Keratinocyte (primary cell): Measurements from ENCODE around the gene TREM2. TPM values are rescaled to one million over a fixed set of nuclear protein-coding genes. Genes with fewer than 3 reads are reported as not detected.

ENCODE experiments used
- DNase-seq: peaks from one replicate; pipeline ENCODE4 v3.0.0-alpha.2; 2011; ENCODE audit warnings: low read depth, missing footprints, low spot score
- FAIRE-seq: peaks from 2 replicates; lab custom pipeline; 2011; peaks lifted over from hg19 to GRCh38; lab: Jason Lieb, UNC
- H2AFZ ChIP-seq: 2 replicates; pipeline ENCODE4 v1.6.0; 2012; ENCODE audit warnings: low read length, control low read depth, inconsistent platforms; ENCODE audit not compliant: control insufficient read depth
- H3K27ac ChIP-seq: 2 replicates; pipeline ENCODE4 v1.5.1; 2011; ENCODE audit warnings: low read length; ENCODE audit not compliant: control insufficient read depth, insufficient read depth
- H3K27me3 ChIP-seq: 3 replicates; pipeline ENCODE4 v1.6.0; 2011; ENCODE audit warnings: low read length; ENCODE audit not compliant: control insufficient read depth, insufficient read depth; ENCODE audit errors: extremely low read depth
- H3K36me3 ChIP-seq, 2 experiments: 2 replicates in 1 of 2; 3 replicates in 1 of 2; pipeline ENCODE4 v1.5.1; 2011; ENCODE audit warnings: low read length in 2 of 2, mild to moderate bottlenecking in 1 of 2; ENCODE audit not compliant: control insufficient read depth in 2 of 2, insufficient read depth in 2 of 2; ENCODE audit errors: extremely low read depth in 1 of 2
- H3K4me1 ChIP-seq: 3 replicates; pipeline ENCODE4 v1.5.1; 2011; ENCODE audit warnings: low read length; ENCODE audit not compliant: control insufficient read depth, insufficient read depth; ENCODE audit errors: extremely low read depth
- H3K4me2 ChIP-seq: 3 replicates; pipeline ENCODE4 v1.6.0; 2011; ENCODE audit warnings: low read depth, low read length; ENCODE audit not compliant: control insufficient read depth, insufficient read depth; ENCODE audit errors: extremely low read depth
- H3K4me3 ChIP-seq, 3 experiments: fragments of 200-600 bp in 1 of 3; sonication (generic) in 1 of 3; 2 replicates in 2 of 3; 3 replicates in 1 of 3; pipeline ENCODE4 v1.5.1; 2011 to 2016; ENCODE audit warnings: low read length in 3 of 3, mild to moderate bottlenecking in 3 of 3, control low read depth in 2 of 3, inconsistent platforms in 1 of 3, low read depth in 1 of 3, mixed read lengths in 1 of 3, mixed run types in 1 of 3, moderate library complexity in 1 of 3; ENCODE audit not compliant: control insufficient read depth in 2 of 3, insufficient read depth in 2 of 3; ENCODE audit errors: extremely low read depth in 1 of 3
- H3K79me2 ChIP-seq: 2 replicates; pipeline ENCODE4 v1.6.0; 2012; ENCODE audit warnings: low read length; ENCODE audit not compliant: control insufficient read depth, insufficient read depth
- H3K9ac ChIP-seq: 3 replicates; pipeline ENCODE4 v1.6.0; 2011; ENCODE audit warnings: low read length; ENCODE audit not compliant: control insufficient read depth, insufficient read depth; ENCODE audit errors: extremely low read depth
- H3K9me1 ChIP-seq: 3 replicates; pipeline ENCODE4 v1.6.0; 2011; ENCODE audit warnings: low read length; ENCODE audit not compliant: control insufficient read depth, insufficient read depth; ENCODE audit errors: extremely low read depth
- H3K9me3 ChIP-seq: 2 replicates; pipeline ENCODE4 v1.5.1; 2012; ENCODE audit warnings: low read depth, low read length; ENCODE audit not compliant: control insufficient read depth
- H4K20me1 ChIP-seq: 3 replicates; pipeline ENCODE4 v1.6.0; 2011; ENCODE audit warnings: low read length; ENCODE audit not compliant: control insufficient read depth, insufficient read depth; ENCODE audit errors: extremely low read depth
- CTCF ChIP-seq, 3 experiments: IDR thresholded peaks in 1 of 3; conservative IDR thresholded peaks in 1 of 3; optimal IDR thresholded peaks in 1 of 3; 2 replicates in 2 of 3; 3 replicates in 1 of 3; pipeline versions ENCODE3 to v1.5.1; 2011; ENCODE audit warnings: low read length in 3 of 3, mild to moderate bottlenecking in 3 of 3, moderate library complexity in 2 of 3, control low read depth in 1 of 3, inconsistent platforms in 1 of 3; ENCODE audit not compliant: insufficient read depth in 2 of 3; ENCODE audit errors: extremely low read depth in 1 of 3
- EZH2 ChIP-seq: IDR thresholded peaks from one replicate; pipeline ENCODE4 v1.6.1; 2012; ENCODE audit warnings: inconsistent platforms, mild to moderate bottlenecking, low read length, moderate library complexity
- dilution Hi-C: fragments of 300-500 bp; cut with MboI; formaldehyde crosslinking; loops from one replicate; pipeline ENCODE4 v1.7.0; 2020; ENCODE audit warnings: low sequenced_read_pairs; ENCODE audit not compliant: extremely low pct_ligation_motif_present
- polyA plus RNA-seq, 5 experiments: library from polyadenylated mRNA; depleted of rRNA in 3 of 5; stranded (reverse) in 3 of 5; stranded (forward) in 1 of 5; unstranded in 1 of 5; fragments of >200 nt; gene quantifications; 1 replicate in 1 of 5; 2 replicates in 3 of 5; 3 replicates in 1 of 5; pipeline versions ENCODE4 v1.2.1 to v1.2.3, GENCODE V29; 2011 to 2012; ENCODE audit warnings: missing spikeins in 2 of 5, low read depth in 1 of 5, low replicate concordance in 1 of 5

Gene TREM2
- polyA plus RNA-seq, 1 donor (not counting 4 experiments of a cell fraction or from before 2014, with no cell fraction given), result 4.0 TPM

- no peak for FAIRE-seq
- no peaks in the 10 kb centered on the region for H3K9me3 ChIP-seq
Observed at GRCh38 chr6:41122373-41122772, 40.5 kb downstream of the TREM2 start.

GRCh38 chr6:41120058-41120457 lies 42.9 kb downstream of the TREM2 start:
- no peak for TF ChIP-seq CTCF (optimal IDR thresholded peaks at IDR 0.05 in 1 of 3, IDR thresholded peaks at IDR 0.05 in 1 of 3, conservative IDR thresholded peaks at IDR 0.05 in 1 of 3; ENCODE audit: extremely low read depth in 1 of 3, insufficient read depth in 2 of 3, low read length in 3 of 3)
- no peak for TF ChIP-seq EZH2
- Histone ChIP-seq H3K27ac (no peak overlapping the region), H3K4me3 (no peak overlapping the region), H3K4me1 (peaks cover 21% of the 10 kb centered on the region), H3K9me3 (no peaks in the 10 kb centered on the region), H3K27me3 (no peaks in the 10 kb centered on the region), H3K36me3 (no peaks in the 10 kb centered on the region), H3K9me1 (no peaks in the 10 kb centered on the region), H3K79me2 (no peaks in the 10 kb centered on the region), H3K9ac (no peak overlapping the region), H2AFZ (no peak overlapping the region), H3K4me2 (peak overlapping the region; percentile 31), H4K20me1 (no peaks in the 10 kb centered on the region)
- dilution Hi-C loops, result no loop called here
- DNase-seq (no peak), FAIRE-seq (peak; percentile 99)

More at GRCh38 chr6:41122373-41122772, 40.5 kb downstream of the TREM2 start:
- Histone ChIP-seq H3K4me3 (no peak overlapping the region), H3K79me2 (no peaks in the 10 kb centered on the region), H3K36me3 (no peaks in the 10 kb centered on the region), H3K27ac (no peak overlapping the region), H3K27me3 (no peaks in the 10 kb centered on the region), H2AFZ (no peak overlapping the region), H3K9me1 (no peaks in the 10 kb centered on the region), H4K20me1 (no peaks in the 10 kb centered on the region), H3K4me2 (no peak overlapping the region), H3K4me1 (peaks cover 21% of the 10 kb centered on the region), H3K9ac (no peak overlapping the region)
- DNase-seq, result no peak
- no peak for TF ChIP-seq CTCF (optimal IDR thresholded peaks at IDR 0.05 in 1 of 3, IDR thresholded peaks at IDR 0.05 in 1 of 3, conservative IDR thresholded peaks at IDR 0.05 in 1 of 3; ENCODE audit: extremely low read depth in 1 of 3, insufficient read depth in 2 of 3, low read length in 3 of 3)
- no peak for TF ChIP-seq EZH2
- dilution Hi-C loops, result no loop called here
